ENCODE results near the gene PPFIA1. TPM values are rescaled to one million over a fixed set of nuclear protein-coding genes. Genes with fewer than 3 reads are reported as not detected.
"Not testable (repeated sequence)": the region's sequence is repeated elsewhere in the genome, so short reads cannot be mapped to it uniquely, and the experiment has no call there.

PPFIA1 gene
- total RNA-seq, 1 donor from 2014 or later: 43.8 TPM

- ATAC-seq: peak; percentile 2
- no peak for DNase-seq (ENCODE audit: missing footprints)
- intact Hi-C loops (cut with DNase I): loop anchor here (5.0 kb wide), 1 partner anchor 67 kb away; no protein-coding TSS in a partner anchor
These were observed 128.6 kb downstream of the PPFIA1 start for GRCh38 chr11:70398834-70399680.

- DNase-seq (ENCODE audit: missing footprints) (peak; percentile 83), ATAC-seq (peak; percentile 77)
- intact Hi-C loops (cut with DNase I): loop anchor here (5.0 kb wide), 2 partner anchors 67 to 127 kb away; partner anchors contain the start of gene PPFIA1
These were observed 129.2 kb downstream of the PPFIA1 start for GRCh38 chr11:70399681-70400112.

GRCh38 chr11:70400643-70401042 lies 130.2 kb downstream of the PPFIA1 start:
- intact Hi-C loops (cut with DNase I): loop anchor here (5.0 kb wide), 1 partner anchor 128 kb away; the partner anchor contains the start of gene PPFIA1
- no peak for ATAC-seq
- DNase-seq (ENCODE audit: missing footprints): no peak

- ATAC-seq (no peak), DNase-seq (ENCODE audit: missing footprints) (no peak)
- intact Hi-C loops (cut with DNase I): loop anchor here (5.0 kb wide), 1 partner anchor 130 kb away; the partner anchor contains the start of gene PPFIA1
These were observed 131.5 kb downstream of the PPFIA1 start for GRCh38 chr11:70402016-70402415.

- no peak for DNase-seq (ENCODE audit: missing footprints)
- ATAC-seq: no peak
- intact Hi-C loops (cut with DNase I): loop anchor here (5.0 kb wide), 1 partner anchor 130 kb away; the partner anchor contains the start of gene PPFIA1
These were observed 132.2 kb downstream of the PPFIA1 start for GRCh38 chr11:70402685-70403084.

GRCh38 chr11:70404244-70404643 lies 133.8 kb downstream of the PPFIA1 start:
- ATAC-seq: no peak
- intact Hi-C loops (cut with DNase I): loop anchor here (5.0 kb wide), 1 partner anchor 132 kb away; the partner anchor contains the start of gene PPFIA1
- no peak for DNase-seq (ENCODE audit: missing footprints)

- intact Hi-C loops (cut with DNase I): no loop called here
- ATAC-seq: peak; percentile 25
- DNase-seq (ENCODE audit: missing footprints): no peak
These were observed 135.3 kb downstream of the PPFIA1 start for GRCh38 chr11:70405679-70406395.

GRCh38 chr11:70407121-70407520 lies 136.6 kb downstream of the PPFIA1 start:
- intact Hi-C loops (cut with DNase I): no loop called here
- DNase-seq (ENCODE audit: missing footprints): no peak
- no peak for ATAC-seq

GRCh38 chr11:70407814-70408213 lies 137.3 kb downstream of the PPFIA1 start:
- DNase-seq (ENCODE audit: missing footprints): no peak
- intact Hi-C loops (cut with DNase I): no loop called here
- ATAC-seq: peak; percentile 29

GRCh38 chr11:70408326-70408725 lies 137.8 kb downstream of the PPFIA1 start:
- DNase-seq (ENCODE audit: missing footprints); intact Hi-C loops (cut with DNase I); ATAC-seq: not testable (repeated sequence)

- ATAC-seq: no peak
- intact Hi-C loops (cut with DNase I): no loop called here
- no peak for DNase-seq (ENCODE audit: missing footprints)
These were observed 138.9 kb downstream of the PPFIA1 start for GRCh38 chr11:70409437-70409836.

- DNase-seq (ENCODE audit: missing footprints): no peak
- intact Hi-C loops (cut with DNase I): no loop called here
- ATAC-seq: no peak
These were observed 139.4 kb downstream of the PPFIA1 start for GRCh38 chr11:70409871-70410270.

- ATAC-seq (peak; percentile 87), DNase-seq (ENCODE audit: missing footprints) (peak; percentile 85)
These were observed 140.1 kb downstream of the PPFIA1 start for GRCh38 chr11:70410276-70411205.

GRCh38 chr11:70411713-70412452 lies 141.4 kb downstream of the PPFIA1 start:
- intact Hi-C loops (cut with DNase I): no loop called here
- DNase-seq (ENCODE audit: missing footprints) (no peak), ATAC-seq (no peak)

More at GRCh38 chr11:70410276-70411205, 140.1 kb downstream of the PPFIA1 start:
- intact Hi-C loops (cut with DNase I): no loop called here

- ATAC-seq (no peak), DNase-seq (ENCODE audit: missing footprints) (no peak)
- intact Hi-C loops (cut with DNase I): no loop called here
These were observed 142.7 kb downstream of the PPFIA1 start for GRCh38 chr11:70413151-70413550.

GRCh38 chr11:70414341-70415100 lies 144.0 kb downstream of the PPFIA1 start:
- intact Hi-C loops (cut with DNase I): no loop called here
- no peak for DNase-seq (ENCODE audit: missing footprints)
- ATAC-seq: no peak

- DNase-seq (ENCODE audit: missing footprints) (no peak), ATAC-seq (no peak)
- intact Hi-C loops (cut with DNase I): no loop called here
These were observed 144.7 kb downstream of the PPFIA1 start for GRCh38 chr11:70415191-70415590.
